LNCAP (cell line): ENCODE data around the gene POLR2E.

Experiments
- TF ChIP-seq, protein P1 (sequence below): fragments of 450-650 bp; IDR thresholded peaks from 2 replicates; pipeline ENCODE4 v1.5.1; 2017; ENCODE audit warnings: mild to moderate bottlenecking

POLR2E gene

DNA sequence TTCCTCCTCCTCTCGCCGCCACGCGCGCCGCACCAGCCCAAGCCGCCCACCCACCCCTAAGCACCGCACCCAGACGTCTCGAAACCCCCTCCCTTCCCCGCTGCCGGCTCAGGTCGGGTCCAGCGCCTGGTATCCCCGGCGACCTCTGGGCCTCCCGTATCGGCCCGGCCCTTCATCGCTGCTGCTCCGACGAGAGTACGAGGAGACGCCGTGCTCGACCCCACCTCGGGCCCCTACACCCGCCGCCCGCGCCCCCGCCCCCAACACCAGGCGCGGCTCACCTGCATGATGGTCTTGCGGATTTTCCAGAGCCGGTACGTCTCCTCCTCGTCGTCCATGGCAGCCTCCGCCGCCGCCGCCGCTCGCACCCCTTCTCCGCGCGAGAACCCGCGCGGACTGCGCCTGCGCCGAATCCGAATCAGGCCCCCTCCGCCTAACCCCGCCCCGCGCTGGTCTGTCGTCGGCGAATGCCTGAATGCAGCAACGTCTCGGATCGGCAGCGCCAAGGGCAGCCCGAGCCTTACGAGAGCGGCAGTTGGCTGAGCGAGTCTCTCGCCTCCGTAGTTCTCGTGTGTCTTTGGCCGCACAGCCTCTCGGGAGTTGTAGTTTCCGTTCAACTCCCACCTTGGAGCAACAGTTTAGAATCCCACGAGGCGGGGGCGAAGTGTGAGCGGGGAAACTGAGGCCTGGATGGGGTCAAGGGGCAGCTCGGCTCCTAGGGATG lies at the start of gene POLR2E:
Gene POLR2E (minus strand): TSS at position 398 of the 724 bp plus-strand sequence. CDS start 60 bp downstream, at position 338.
- TF ChIP-seq, protein P1, sequence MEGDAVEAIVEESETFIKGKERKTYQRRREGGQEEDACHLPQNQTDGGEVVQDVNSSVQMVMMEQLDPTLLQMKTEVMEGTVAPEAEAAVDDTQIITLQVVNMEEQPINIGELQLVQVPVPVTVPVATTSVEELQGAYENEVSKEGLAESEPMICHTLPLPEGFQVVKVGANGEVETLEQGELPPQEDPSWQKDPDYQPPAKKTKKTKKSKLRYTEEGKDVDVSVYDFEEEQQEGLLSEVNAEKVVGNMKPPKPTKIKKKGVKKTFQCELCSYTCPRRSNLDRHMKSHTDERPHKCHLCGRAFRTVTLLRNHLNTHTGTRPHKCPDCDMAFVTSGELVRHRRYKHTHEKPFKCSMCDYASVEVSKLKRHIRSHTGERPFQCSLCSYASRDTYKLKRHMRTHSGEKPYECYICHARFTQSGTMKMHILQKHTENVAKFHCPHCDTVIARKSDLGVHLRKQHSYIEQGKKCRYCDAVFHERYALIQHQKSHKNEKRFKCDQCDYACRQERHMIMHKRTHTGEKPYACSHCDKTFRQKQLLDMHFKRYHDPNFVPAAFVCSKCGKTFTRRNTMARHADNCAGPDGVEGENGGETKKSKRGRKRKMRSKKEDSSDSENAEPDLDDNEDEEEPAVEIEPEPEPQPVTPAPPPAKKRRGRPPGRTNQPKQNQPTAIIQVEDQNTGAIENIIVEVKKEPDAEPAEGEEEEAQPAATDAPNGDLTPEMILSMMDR, result no peak

DNA sequence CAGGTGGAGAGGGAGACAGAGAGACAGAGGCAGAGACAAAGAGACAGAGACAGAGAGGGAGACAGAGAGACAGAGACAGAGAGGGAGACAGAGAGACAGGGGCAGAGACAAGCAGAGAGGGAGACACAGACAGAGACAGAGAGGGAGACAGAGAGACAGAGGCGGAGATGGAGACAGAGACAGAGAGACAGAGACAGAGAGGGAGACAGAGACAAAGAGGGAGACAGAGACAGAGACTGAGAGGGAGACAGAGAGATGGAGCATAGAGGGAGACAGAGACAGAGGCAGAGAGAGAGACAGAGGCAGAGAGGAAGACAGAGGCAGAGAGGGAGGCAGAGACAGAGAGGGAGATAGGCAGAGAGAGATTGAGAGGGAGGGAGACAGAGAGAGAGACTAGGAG lies 49.6 kb upstream of the POLR2E start:
- TF ChIP-seq, protein P1, result no peak

DNA sequence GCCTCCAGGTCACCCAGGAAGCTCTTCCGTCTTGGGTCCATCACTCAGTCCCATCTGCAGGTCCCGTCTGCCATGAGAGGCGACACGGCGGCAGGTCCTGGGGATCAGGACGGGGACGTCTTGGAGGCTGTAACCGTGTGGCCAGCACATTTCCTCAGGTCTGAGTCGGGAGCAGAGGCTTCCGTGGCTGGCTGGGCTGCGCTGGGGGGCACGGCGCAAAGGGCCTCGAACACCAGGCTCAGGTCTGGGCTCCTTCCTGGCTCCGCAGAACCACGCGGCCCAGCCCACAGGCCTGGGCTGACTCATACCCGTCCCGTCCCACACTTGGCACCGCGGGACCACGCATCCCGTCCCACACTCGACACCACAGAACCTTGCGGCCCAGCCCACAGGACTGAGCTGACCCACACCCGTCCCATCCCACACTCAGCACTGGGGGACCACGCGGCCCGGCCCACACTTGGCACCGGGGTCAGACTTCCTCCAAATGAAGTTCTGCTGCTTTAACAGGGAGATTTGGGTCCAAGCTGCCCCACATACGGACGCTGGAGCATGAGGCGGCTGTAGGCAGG lies 48.7 kb upstream of the POLR2E start:
- TF ChIP-seq, protein P1, result no peak

DNA sequence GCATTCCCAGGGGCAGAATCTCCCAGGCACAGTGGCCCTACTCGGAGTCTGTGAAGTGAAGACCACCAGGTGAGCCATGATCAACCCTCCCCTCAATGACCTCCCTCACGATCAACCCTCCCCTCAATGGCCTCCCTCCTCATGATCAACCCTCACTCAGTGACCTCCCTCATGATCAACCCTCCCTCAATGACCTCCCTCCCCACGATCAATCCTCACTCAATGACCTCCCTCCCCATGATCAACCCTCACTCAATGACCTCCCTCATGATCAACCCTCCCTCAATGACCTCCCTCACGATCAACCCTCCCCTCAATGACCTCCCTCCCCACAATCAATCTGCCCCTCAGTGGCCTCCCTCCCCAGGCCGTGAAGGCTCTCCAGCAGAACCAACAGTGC lies 46.8 kb upstream of the POLR2E start:
- TF ChIP-seq, protein P1, result no peak

DNA sequence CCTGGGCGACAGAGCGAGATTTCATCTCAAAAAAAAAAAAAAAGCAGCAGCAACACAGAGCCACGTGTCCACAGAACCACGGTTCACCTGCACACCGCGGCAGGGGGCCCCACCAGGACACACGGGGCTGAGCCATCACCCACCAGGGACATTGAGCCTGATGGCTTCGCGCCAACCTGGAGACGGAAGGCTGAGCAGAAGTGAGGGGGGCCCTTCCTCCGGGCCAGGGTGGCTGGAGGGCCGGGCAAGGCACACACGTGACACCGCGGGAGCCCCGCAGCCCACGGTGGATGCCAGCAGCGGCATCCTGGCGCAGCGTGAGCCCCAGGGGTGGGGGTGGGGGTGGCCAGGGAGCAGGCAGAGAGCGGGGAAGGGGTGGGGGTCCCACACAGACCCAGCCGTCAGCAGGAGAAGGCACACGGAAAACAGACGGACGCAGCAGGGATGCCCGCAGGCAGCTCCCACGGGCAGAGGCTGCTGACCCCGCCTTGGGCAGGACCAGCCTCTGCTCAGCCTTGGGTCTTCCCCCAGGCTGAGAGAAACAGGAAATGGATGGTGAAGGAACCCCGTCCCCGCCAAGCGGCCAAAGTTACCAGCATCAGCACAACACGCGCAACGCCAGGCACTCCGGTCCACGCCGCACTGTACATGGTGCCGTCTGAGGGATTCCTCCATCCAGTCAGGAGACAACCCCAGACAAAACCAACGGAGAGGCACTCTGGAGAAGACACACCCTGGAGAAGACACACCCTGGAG lies 45.3 kb upstream of the POLR2E start:
- TF ChIP-seq, protein P1, result no peak

DNA sequence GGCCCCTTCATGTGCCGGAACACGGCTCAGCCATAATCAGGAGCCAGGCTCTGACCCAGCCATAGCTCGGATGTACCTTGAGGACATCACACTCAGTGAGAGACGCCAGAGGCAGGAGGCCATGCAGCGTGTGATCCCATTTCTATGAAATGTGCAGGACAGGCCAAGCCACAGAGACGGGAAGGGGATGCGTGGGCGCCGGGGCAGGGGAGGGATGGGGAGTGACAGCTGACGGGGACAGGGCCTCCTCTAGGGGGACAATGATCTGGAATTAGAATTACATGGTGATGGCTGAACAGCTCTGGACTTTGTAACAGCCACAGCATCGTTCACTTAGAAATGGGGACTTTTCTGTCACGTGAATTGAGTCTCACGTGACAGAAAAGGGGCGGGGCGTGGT lies 44.0 kb upstream of the POLR2E start:
- TF ChIP-seq, protein P1, result no peak

DNA sequence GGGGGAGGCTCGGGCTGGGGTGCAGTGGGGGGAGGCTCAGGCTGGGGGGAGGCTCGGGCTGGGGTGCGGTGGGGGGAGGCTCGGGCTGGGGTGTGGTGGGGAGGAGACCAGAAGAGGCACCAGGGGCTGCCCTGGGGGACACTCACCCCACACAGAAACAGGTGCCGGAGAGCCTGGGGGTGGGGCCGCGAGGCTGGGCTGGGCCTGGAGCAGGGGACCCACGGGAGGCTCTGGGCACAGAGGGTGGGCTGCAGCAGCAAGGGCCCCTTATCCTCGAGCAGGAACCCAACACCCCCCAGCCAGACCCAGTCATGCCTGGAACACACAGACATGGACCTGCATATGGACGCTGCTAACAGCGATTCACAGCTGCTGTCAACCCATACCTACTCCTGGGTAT lies 42.9 kb upstream of the POLR2E start:
- TF ChIP-seq, protein P1, result no peak
